ENCODE results near the gene AKR1C1.

DNA sequence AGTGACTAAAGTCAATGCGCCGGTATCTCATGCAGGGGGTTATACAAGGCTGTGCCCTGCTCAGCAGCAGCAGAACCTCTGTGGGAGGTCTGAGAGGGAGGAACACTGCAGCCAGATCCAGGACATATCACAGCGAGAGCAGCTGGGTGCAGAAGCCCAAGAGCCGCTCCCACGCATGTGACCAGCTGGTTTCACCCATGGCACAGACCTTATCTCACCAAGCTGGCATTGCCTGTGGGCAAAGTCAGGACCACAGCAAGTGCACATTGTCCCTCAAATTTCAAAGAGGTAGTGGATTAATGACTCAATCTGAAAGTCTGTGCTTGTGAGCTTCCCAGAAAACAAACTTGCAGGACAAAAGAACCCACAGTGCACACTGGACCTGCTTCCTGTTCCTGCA lies 31.6 kb upstream of the AKR1C1 start:
- TF ChIP-seq CTCF (IDR thresholded peaks at IDR 0.05; ENCODE audit: insufficient read depth, low read depth, low read length) (no peak), EZH2 (IDR thresholded peaks at IDR 0.05; ENCODE audit: insufficient read depth, low read length) (no peak)

All from astrocyte (in vitro differentiated cells and primary cell).